ENCODE measurements around the gene EIF2B4.

EIF2B4 gene

GRCh38 chr2:27370026-27370815, at the start of gene EIF2B4, which contains the start of gene SNX17:
TSS of gene EIF2B4 (minus strand) at chr2:27370338. CDS start at chr2:27370314, 24 bp downstream.
TSS of gene SNX17 (plus strand) at chr2:27370616. CDS start at chr2:27370744, 128 bp downstream.
- DNase-seq, result peak; percentile 100

- DNase-seq, result no peak
These were observed 46.0 kb upstream of the EIF2B4 start for GRCh38 chr2:27416151-27416550.

DNA sequence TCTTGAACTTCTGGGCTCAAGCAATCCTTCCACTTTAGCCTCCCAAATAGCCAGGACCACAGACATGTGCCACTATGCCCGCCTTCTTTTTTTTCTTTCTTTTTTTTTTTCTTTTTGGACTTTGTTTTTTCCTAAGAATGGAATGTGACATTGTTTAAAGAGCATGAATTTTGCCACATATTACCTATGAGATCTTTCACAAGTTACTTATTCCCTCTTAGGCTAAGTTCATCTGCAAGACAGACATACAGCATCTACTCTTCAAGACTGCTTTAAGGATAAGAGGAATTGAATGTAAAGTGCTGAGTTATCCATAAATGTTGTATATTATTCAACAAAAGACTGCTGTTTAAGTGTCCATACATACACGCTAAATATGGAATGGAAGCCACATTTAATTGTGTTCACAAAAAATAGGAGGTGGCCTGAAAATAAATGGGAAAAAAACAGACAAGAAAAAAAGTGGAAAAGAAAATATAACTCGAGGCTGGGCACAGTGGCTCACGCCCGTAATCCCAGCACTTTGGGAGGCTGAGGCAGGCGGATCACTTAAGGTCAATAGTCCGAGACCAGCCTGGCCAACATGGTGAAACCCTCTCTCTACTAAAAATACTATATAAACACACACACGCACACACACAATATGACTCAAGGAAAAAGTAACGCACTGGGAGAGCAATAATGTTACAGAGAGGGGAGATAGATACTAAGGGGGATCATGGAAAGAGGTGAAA, 42.4 kb upstream of the EIF2B4 start:
- DNase-seq, result no peak

GRCh38 chr2:27409321-27410073, 39.4 kb upstream of the EIF2B4 start, which contains the start of gene PPM1G:
TSS of gene PPM1G (minus strand) at chr2:27409591. CDS start at chr2:27409422, 169 bp downstream.
- DNase-seq, result peak; percentile 98

DNA sequence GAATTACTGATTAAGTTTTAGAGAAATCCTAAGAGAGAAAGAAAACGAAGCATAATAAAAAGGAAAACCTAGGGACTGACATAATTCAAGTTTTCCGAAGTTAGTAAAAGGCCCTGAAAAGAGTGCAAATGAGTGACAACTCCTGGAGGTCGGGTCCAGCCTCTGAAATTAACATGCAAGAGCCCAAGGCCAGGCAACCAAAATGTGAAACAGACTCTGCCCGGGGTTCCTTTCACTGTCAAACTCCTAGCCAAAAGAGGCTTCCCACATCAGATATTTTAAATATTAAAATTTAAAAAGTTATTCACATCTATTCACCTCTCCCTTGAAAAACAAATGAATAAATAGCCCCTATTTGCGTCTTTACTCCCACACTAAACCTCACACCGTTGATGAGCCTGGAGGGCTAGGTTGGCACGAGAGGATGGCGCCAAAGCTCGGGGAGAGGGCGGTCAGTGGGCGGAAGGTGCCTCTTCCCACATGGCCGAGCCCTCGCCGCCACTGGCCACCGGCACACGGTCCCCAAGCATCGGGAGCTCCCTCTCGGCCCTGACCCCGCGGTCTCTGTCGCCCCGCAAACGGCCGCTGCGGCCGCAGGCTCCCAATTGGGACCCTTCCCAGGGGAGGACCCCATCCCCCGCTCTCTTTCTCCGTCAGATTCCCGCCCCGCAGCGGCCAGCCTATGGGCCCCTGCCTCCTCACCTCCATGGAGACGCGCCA, 38.6 kb upstream of the EIF2B4 start:
- peak; percentile 35 for DNase-seq

DNA sequence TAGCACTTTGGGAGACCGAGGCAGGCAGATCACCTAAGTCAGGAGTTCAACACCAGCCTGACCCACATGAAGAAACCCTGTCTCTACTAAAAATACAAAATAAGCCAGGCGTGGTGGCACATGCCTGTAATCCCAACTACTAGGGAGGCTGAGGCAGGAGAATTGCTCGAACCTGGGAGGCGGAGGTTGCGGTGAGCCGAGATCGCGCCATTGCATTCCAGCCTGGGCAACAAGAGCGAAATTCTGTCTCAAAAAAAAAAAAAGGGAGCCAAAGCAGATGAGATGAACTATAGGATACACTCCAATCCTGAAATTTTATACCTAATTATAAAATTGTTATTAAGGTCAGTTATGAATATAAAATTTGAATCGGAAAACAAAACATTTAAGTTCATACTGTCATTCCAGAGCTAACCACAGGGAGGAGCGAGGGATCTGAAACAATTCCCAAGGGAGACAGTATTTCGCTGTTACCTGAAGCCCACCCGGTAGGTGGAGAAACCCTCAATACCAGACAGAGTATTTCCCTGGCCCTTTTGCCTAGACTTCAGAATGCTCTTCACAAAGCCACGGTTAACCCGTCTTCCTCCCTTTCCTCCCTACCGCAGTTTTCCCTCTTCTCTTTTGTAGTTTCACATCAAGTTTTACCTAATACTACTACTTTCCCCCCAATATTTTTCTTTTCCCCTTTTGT, 37.8 kb upstream of the EIF2B4 start:
- DNase-seq, result no peak

DNA sequence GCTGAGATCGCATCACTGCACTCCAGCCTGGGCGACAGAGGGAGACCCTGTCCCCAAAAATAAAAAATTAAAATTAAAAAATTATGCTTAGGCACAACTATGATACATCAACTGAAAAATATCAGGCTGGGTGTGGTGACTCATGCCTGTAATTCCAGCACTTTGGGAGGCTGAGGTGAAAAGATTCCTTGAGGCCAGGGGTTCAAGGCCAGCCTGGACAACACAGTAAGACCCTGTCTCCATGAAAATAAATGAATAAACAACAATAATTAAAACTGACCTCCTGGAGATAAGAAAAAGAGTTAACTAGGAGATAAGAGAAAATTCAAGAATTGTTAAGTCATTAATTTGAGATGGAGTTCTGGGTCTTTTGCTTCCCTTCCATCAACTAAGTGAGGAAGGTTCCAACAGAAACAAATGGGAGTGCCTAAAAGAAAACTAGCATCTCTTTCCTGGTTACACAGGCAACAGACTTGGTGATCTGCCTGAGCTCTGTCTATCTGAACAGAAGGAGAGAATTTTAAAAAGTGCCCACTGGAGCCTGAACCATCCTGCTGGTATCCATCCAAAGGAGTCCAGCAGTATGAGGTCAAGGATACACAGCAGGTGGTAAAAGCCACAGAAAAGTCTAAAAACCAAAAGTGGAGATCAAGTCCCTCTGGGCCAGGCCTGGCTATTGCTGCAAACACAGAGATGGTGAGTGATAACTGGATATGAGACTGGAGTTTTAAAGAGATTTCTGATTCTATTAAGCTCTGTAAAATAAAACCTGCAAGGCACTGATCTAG, 30.4 kb upstream of the EIF2B4 start:
- DNase-seq, result no peak

DNA sequence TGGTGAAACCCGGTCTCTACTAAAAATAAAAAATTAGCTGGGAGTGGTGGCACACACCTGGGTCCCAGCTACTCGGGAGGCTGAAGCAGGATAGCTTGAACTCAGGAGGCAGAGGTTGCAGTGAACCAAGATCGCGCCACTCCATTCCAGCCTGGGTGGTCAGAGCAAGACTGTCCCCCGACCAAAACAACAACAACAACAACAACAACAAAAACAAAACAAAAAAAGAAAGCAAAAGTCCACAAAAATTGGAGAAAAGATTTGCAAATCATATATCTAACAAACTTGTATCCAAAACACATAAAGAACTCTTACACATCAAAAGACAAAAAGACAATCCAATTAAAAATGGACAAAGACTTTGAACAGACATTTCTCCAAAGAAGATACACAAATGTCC, 28.8 kb upstream of the EIF2B4 start:
- no peak for DNase-seq

DNA sequence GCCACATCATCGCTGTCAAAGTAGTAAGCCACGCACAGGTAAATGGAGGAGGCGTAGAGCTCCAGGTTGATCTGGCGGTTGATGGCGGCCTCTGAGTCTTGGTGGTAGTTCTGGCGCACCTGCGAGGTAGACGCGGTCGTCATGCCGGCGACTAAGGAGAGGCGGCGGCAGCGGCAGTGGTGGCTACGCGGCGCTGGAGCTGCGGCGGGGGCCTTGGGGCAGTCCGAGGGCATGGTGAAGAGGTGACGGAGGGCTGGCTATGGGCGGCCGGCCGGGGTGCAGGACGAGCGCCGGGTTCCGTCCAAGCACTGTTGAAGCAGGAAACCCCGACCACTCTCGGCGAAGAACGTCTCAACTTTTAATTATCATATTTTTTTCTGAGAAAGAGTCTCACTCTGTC, 23.1 kb upstream of the EIF2B4 start:
- DNase-seq, result no peak

DNA sequence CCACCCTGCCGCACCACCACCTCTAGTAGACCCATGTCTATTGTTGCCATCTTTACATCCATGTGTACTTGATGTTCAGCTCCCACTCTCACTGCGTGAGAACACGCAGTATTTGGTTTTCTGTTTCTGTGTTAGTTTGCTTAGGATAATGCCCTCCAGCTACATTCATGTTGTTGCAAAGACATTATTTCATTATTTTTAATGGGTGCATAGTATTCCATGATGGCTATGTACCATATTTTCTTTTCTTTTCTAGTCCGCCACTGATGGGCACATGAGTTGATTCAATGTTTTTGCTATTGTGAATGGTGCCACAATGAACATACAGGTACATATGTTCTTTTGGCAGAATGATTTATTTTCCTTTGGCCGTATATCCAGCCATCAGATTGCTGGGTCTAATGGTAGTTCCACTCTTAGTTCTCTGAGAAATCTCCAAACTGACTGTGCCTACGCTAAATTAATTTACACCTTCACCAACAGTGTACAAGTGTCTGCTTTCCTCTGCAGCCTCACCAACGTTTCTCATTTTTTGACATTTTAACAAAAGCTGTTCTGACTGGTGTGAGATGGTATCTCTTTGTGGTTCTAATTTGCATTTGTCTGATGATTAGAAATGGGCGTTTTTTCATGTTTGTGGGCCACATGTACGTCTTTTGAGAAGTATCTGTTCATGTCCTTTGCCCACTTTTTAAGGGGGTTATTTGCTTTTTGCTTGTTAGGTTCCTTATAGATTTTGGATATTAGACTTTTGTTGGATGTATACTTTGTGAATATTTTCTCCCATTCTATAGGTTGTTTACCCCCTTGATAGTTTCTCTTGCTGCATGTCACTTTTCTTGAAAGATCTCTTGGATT, 20.9 kb upstream of the EIF2B4 start:
- DNase-seq, result no peak

GRCh38 chr2:27381577-27382181, 11.5 kb upstream of the EIF2B4 start:
- DNase-seq, result no peak

GRCh38 chr2:27380626-27381545, 10.7 kb upstream of the EIF2B4 start, which contains the start of gene ZNF513:
TSS of gene ZNF513 (minus strand) at chr2:27380734. CDS start at chr2:27380526, 208 bp downstream.
- DNase-seq, result peak; percentile 88

DNA sequence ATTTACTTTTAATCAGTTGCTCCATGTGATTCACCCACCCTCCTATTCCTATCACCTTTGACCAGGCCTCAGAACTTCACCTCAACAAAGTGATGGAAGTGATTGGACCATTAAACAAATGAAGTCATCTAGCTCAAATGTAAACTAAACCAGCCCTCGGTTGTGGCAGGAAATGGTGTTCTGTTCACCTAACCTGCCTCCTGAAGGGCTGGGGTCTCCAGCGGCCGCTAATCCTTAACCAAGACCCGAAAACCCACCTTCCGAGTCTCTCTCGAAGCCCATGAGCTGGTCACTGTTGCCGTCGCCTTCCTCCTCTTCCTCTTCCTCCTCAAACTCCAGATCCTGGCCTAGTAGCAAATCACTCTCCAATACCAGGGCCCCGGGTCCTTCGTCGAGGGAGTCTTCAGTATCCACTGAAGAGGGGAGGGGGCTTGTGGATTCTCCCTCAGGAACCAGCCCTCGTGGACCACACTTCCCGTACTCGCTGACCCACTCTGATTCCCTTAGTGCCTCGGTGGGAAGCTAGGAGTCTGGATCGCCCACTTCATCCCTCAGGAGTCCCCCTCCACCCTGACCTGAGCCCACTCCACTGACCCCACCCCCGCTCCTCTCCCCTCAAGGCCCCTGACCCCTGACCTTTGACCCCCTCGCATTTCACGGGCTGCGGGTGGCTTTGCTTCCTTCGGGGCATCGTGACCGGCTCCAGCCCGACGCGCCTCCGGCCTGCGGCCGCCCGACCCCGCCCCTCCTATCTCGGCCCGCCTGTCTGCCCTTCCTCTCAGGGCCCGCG, 9.9 kb upstream of the EIF2B4 start:
- peak; percentile 13 for DNase-seq

- DNase-seq, result no peak
These were observed 9.3 kb upstream of the EIF2B4 start for GRCh38 chr2:27379383-27379835.

DNA sequence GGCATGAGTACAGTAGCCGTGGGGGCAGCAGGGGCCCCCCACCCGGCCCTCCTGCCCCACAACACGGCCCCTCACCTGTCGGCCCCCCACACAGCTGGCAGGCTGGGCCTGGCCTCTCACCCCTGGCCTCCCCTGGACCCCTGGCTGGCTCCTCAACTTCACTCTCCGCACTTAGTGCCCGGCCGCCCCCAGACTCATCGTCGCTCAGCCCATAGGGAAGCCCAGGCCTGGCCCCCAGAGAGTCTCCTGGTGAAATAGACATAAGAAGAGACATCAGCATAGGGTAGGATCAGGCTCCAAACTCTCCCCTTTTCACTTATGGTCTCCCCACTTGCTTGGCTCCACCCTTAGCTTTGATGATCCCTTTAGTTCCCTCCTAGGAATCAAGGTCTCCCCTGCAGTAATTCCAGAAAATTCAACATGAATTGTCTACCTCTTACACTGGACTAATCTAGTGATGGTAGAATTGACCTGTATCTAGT, 8.7 kb upstream of the EIF2B4 start:
- no peak for DNase-seq

GRCh38 chr2:27378096-27378808, 8.1 kb upstream of the EIF2B4 start:
- DNase-seq, result no peak
